Stimulated activated CD4-positive, alpha-beta T cell treated with anti-CD3 and anti-CD28 coated beads, Interleukin-1b, Interleukin-23, amount 100 ng/mL, for 48 hours (primary cell): ENCODE measurements around the gene PTPDC1.
A peak's percentile ranks its signal among the peaks of the same experiment; 100 is the strongest.

Source experiments
- DNase-seq: peaks from one replicate; pipeline ENCODE4 v3.0.0-alpha.2; 2020

The PTPDC1 gene, protein sequence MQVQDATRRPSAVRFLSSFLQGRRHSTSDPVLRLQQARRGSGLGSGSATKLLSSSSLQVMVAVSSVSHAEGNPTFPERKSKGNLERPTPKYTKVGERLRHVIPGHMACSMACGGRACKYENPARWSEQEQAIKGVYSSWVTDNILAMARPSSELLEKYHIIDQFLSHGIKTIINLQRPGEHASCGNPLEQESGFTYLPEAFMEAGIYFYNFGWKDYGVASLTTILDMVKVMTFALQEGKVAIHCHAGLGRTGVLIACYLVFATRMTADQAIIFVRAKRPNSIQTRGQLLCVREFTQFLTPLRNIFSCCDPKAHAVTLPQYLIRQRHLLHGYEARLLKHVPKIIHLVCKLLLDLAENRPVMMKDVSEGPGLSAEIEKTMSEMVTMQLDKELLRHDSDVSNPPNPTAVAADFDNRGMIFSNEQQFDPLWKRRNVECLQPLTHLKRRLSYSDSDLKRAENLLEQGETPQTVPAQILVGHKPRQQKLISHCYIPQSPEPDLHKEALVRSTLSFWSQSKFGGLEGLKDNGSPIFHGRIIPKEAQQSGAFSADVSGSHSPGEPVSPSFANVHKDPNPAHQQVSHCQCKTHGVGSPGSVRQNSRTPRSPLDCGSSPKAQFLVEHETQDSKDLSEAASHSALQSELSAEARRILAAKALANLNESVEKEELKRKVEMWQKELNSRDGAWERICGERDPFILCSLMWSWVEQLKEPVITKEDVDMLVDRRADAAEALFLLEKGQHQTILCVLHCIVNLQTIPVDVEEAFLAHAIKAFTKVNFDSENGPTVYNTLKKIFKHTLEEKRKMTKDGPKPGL

DNA sequence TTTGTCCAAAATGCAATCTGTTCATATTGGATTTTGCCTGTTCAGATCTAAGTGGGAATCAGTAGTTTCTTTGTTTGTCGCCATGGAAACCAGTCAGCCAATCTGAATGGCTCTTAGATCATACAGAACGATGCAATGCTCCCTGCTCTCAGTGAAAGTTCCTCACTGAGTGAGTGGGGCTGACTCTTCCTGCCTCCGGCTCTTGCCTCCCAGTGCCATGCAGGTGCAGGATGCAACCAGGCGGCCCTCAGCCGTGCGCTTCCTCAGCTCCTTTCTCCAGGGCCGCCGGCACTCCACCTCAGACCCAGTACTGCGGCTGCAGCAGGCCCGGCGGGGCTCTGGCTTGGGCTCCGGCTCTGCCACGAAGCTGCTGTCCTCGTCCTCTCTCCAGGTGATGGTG is at the start of gene PTPDC1:
Gene PTPDC1 (plus strand): TSS at position 151 of the 400 bp plus-strand sequence. CDS start 67 bp downstream, at position 218.
- no peak for DNase-seq

DNA sequence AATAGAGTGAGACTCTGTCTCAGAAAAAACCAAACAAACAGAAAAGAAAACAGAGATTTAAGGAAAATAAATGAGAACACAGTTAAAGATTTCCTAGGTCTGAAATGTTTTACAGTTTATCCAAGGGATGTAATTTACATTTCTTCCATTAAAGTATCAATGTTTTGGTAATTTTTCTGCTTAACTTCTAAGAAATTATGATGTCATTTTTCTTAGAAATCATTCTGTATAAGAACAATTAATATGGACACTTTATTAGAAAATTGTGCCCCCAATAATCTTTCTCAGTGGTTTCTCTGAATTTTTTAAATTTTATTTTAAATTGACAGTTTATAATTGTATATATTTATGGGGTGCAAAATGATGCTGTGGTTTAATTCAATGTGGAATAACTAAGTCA is 49.8 kb upstream of the PTPDC1 start:
- no peak for DNase-seq

DNA sequence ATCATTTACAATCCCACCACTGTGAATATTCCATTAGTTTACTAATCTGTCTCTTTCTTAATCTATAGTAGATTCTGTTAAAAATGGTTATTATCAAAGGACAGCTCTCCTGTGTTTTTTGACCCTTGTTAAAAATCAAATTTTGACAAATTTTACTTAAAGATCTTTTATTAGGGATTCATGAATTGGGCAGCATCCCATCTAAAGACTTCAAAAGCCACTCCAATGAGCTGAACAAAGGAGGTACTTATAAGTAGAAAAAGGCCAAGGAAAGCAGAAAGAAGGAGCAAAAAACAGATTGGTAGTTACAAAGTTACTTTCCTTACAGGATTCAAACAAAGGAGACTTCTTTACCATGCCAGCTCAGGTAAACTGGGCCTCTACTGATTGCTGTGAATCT is 44.5 kb upstream of the PTPDC1 start:
- no peak for DNase-seq

DNA sequence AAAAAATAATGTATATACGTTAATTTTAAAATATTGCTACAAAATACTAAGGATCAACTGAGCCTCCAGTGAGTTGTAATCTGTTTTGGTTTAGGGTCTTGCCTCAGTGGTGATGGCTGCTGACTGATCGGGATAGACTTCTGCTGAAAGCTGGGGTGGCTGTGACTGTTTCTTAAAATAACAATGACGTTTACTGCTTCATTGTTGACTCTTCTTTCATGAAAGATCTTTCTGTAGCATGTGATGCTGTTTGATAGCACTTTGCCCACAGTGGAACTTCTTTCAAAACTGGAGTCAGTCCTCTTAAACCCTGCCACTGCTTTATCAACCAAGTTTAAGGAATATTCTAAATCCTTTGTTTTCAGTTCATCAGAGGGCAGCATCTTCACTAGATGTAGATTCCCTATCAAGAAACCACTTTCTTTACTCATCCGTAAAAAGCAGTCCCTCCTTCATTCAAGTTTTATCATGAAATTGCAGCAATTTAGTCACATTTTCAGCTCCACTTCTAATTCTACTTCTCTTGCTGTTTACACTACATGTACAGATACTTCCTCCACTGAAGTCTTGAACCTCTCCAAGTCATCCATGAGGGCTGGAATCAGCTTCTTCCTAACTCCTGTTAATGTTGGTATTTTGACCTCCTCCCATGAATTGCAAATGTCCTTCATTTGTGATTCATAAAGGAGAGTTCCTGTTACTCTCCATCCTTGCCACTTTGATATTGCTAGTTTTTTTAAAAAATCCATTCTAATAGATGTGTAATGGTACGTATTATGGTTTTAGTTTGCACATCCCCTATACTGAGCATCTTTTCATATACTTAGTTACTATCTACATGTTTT is 41.5 kb upstream of the PTPDC1 start:
- no peak for DNase-seq

DNA sequence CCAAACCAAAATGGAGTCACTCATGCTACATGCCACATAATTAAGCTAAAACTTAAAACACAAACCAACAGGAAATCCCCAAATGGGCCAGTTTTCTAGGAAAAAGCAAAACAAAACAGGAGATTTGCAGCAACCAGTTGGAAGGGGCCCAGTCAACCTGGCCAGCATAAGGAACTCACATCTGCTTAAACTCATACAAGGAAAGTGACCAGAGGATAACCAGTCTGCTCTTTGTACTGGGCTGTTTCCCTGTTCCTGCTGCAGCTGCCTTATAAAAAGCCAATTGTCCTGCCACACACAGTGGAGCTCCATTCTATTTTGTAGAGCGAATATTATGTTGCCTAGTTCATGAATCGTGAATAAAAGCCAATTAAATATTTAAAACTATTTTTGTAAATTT is 29.5 kb upstream of the PTPDC1 start:
- DNase-seq, result no peak

DNA sequence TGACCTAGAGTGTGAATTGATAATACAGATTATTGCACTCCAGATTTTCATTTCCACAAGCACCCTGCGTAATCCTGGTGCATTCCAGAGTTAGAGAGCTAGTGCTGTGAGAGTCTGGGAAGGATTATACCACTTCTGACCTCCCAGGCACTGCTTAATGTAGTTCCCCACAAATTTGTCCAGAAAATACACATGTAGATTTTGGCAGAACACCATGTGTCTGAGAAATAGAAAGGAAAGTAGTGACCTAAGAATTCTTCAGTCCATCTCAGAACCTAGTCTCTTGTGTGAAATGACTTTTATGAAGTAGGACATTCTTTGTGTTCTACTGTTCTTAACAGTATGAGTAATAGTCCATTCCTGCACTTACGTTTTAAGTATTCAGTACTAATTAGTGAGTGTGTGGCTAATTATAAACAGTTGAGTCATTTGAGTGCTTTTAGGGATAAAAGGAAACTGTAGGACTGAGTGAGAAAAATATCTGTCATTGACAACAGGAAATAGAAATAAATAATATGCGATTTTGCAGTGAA is 27.8 kb upstream of the PTPDC1 start:
- DNase-seq, result no peak

DNA sequence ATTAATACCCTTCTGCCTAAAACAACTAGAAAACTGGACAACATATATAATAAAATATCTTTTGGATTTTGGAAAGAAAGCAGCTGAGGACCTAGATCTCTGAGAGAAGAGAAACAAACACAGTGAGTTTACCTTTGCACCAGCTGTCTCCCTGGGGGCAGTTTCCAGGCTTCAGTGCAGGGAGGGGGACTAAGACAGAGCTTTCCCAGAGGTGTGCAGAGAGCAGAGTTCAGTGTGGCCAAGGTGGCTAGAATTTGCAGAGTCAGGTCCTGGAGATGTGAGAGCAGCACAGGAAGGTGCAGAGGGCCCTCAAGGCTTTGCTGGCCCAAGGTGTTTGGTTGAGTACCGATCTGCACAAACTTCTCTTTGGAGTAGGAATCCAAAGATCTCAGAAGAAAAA is 26.3 kb upstream of the PTPDC1 start:
- DNase-seq, result no peak

DNA sequence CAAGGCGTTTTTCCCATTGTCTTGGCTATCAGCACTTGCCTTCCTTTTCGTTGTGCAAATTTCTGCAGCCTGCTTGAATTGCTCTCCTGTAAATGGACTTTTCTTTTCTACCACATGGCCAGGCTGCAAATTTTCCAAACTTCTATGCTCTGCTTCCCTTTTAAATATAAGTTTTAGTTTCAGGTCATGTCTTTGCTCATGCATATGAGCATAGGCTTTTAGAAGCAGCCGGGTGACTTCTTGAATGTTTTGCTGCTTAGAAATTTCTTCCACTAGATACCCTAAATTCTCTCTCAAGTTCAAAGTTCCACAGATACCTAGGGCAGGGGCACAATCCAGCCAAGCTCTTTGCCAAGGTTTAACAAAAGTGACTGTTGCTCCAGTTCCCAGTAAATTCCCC is 22.4 kb upstream of the PTPDC1 start:
- DNase-seq, result no peak

DNA sequence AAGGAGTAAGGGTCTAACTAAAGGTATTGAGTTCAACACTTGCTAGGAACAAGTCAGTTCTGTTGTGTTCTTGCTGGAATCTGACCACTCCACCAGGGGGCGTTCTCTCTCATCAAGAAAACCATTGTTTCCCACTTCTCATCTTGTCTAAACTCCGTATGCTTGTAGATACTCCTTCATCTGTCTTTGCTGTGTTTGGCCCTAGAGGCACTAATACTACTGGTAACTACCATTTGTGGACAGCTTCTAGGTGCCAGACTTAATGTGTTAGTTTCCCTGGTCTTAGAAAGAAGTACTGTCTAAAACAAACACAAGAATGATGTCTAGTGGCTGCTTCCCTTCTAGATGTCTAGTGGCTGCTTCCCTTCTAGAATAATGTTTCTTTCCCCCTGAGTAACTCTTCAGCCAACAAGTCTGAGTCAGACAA is 18.7 kb upstream of the PTPDC1 start:
- DNase-seq, result peak; percentile 62

DNA sequence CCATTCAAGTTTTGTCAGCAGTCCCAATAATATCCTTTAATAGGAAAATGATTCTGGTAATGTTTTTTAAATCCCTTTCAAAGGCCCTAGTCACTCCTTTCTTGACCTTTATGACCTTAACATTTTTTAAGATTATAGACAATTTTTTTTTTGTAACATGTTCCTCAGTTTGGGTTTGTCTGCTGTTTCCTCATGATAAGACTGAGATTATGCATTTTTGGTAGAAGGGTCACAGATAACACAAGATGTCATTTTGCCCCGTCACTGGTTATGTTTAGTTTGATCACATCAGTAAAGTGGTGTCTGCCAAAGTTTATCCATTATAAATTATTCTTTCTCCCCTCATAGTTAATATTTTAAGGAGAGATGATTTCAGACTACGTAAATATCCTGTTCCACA is 16.0 kb upstream of the PTPDC1 start:
- no peak for DNase-seq

DNA sequence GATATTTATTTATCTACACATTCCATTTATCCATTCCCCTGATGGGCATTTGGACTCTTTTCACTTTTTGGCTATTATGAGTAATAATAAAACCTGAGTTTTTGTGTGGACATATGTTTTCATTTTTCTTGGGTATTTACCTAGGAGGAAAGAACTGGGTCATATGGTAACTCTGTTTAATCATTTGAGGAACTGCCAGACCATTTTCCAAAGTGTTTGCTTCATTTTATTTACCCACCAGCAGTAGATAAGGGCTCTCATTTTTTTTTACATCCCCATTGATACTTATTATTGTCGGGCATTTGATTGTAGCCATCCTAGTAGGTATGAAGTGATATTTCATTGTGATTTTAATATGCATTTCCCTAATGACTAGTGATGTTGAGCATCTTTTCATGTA is 7.7 kb upstream of the PTPDC1 start:
- no peak for DNase-seq

DNA sequence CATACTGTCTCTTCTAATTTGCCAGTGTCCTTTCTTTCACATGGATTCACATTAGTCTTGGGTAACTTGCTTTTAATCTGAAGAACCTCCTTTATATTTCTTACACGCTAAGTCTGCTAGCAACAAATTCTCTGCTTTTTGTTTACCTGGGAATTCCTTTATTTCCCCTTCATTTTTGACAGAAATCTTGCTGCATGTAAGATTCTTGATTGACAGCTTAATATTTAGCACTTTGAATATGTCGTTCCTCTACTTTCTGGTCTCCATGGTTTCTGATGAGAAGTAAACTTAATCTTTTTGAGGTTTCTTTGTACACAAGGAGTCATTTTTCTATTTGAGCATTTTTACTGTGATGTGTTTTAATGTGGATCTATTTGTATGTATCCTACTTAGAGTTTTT is 6.2 kb upstream of the PTPDC1 start:
- DNase-seq, result no peak

DNA sequence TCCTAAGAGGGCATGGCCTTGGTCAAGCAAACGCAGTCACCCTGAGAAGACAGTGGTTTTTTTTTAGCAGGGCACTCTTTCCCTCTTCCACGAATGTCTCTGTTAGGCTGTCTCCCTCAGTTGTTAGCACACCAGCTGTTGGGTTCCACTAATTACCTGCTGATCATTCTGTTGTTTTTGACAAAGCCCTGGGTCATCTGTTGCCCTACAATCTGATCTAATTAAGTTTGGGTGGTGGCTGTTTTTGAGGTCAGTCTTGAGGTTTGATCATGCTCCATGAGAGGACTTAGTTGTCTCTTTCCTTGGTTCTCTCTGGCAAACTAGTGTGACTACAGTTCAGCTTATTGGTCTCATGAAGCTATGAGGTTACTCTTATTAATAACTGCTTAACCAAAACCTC is 5.0 kb upstream of the PTPDC1 start:
- DNase-seq, result no peak

DNA sequence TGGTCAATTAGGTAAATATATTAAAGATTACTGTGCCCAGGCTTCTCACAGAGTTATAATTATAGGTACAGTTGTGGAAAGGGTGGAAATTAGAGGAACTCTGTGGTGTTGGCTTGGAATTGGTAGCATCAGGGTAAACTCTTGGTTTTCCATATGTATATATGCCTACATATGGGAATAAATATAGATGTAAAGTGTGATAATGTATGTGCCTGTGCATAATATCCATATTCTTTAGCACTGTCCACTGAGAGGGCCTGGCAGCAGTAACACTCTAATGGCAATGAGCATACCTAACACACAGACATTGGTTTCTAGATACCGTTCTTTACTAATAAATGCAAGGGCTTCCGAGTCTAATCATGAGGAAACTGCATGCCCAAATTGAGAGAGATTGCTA is 4.0 kb upstream of the PTPDC1 start:
- no peak for DNase-seq

DNA sequence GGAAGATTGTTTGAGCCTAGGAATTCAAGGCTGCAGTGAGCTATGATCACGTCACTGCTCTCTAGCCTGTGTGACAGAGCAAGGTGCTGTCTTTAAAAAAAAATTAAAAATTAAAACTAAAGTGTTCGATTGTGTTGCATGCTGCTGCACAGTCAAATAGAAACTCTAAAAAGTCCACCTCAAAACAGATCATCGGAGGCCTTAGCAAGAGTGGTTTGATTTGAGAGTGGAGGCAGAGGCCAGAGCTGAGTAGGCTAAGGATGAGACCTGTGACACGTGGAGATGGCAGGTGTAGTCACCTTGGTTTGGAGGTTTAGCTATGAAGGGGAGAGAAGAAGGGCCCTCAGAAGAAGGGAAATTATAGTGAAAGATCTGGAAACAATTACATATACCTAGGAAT is 2.8 kb upstream of the PTPDC1 start:
- no peak for DNase-seq

DNA sequence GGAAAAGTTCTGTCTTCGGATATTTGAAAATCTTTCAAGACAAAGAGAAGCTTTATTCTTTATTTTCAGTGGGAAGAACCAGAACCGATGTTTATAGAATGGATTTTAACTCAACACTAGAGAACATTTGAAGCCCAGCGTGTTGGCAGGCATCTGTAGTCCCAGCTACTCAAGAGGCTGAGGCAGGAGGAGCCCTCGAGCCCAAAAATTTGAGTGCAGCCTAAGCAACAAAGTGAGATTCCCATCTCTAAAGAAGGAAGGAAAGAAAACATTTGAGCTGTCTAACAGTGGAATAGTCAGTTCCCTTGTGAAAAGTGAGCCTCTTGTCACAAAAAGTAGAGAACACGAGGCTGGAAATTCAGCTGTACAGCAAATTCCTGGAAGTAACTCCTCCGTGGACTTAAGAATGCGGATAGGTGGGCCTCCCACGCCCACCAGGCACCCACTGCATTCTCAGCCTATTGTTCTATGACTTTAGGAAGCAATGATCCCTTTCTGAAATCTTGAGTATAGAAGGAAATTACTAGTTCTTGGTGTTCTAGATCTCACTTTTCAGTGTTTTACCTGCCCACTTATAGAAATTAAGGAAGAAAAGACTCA is 2.3 kb upstream of the PTPDC1 start:
- no peak for DNase-seq

DNA sequence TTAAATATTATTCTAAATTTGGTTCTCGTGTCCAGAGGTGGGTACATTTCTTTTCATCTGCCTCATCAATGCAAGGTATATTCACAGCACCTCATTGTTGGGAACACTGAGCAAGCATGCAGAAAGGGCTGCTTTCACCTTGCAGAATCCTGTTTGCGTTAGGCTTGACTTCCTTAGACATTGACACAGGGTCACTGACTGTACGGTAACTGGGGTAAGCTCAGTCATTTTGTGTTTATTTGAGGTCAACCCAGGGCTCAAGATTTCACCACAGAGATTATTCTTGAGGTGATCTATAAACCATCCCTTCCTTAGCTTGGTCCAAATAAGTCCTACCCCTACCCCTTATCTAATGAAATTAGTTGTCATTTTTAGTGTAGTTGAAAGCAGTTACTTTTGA is 1.7 kb upstream of the PTPDC1 start:
- no peak for DNase-seq

DNA sequence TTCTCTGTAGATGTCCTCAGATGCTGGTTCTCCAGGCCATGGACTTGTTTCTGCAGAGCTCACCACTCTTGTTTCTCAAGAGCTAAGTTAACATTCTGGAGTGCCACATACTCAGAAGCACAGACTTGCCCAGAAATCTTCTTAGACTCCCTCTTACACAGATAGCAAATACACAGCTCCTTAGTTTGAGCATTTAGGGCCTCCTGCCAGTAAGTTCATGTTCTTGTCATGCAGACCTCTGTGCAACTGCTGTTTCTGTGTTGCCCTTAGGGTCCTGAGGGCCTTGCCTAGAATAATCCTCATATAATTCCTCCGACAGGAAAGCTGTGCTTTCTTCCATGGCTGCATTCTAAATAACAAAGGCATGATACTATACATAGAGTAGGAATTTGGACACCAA is 1.3 kb upstream of the PTPDC1 start:
- DNase-seq, result no peak

DNA sequence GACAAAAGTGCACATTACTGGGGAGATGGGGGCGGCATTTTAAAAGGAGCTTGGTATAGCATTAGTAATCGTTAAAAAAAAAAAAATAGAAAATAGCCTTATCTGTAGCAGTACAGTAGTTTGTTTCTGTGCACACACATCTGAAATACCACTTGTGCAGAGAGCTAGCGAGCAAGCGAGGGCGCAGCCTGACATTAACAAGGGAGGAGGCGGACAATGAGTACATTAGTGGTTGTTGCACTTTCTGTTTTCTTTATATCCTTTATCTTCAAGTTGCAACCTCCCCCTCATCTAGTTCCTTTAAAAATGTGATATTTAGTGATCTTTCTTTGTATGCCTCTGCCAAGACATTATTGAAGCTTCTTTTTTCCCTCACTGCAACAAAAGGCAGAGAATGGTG is 880 bp upstream of the PTPDC1 start:
- no peak for DNase-seq

DNA sequence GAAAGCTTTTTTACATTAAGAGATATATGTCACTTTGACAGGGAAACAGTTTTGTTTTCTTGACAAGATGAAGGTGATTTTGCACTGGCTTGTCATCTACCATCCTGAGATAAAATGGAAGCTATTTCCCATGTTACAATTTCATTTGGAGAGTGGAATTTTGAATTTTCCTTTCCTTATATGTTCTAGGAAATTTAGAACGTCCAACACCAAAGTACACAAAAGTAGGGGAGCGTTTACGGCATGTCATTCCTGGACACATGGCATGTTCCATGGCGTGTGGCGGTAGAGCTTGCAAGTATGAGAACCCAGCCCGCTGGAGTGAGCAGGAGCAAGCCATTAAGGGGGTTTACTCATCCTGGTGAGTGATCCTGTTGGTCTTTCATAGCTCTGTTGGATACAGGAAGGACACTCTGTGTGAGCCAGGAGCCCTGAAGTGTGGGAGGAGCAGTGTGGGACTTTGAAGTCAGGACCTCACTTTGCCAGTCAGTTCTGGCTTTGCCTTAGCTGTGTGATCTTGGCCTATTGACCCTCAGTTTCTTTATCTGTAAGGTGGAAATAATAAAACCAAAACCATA is 887 bp downstream of the PTPDC1 start:
- no peak for DNase-seq

DNA sequence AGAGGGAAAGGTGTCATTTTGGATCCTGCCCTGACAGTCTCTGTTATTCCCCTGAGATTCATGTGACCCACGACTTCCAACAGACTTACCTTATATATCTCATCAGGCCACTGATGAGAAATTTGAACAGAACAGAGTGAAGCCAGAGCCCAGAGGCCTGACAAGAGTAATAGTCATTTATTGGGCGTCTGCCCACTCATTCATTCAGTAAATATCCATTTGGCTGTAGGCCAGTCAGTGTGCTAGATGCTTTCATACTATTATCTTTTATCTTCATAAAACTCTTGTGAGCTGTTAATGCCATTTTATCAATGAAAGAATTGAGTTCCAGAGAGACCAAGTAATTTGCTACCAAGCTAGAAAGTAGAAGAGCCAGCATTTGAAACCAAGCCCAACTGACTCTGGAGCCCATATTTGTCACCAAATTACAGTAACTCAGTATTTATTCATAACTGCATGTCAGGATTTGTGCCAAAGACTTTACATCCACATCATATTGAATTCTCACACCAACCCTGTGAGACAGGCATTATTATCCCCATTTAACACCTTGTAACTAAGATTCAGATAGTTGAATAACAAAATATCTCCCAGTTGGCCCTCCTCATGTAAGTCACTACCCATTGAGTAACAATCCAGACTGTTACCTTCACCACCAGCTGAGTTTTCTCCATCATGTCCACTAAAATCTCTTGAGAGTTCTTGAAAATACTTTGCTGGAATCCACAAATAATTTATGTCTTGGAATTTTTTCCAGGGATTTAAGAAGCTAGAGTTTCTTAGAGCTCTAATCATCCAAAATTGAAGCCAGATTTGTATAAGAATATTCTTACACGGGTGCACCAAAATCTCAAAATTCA is 2.5 kb downstream of the PTPDC1 start:
- no peak for DNase-seq
